Transverse colon (tissue), 4 donors: ENCODE data around the gene RPS2. TPM values are rescaled to one million over a fixed set of nuclear protein-coding genes. Genes with fewer than 3 reads are reported as not detected.

Source experiments
- DNase-seq: peaks from one replicate; pipeline ENCODE4 v3.0.0-alpha.2; 2019
- H3K27ac ChIP-seq, 4 donors: fragments of 200-600 bp; sonication (generic); 2 replicates each; pipeline ENCODE4 v1.5.1; 2016 to 2018; ENCODE audit warnings: inconsistent platforms in 4 of 4
- H3K27me3 ChIP-seq: fragments of 200-600 bp; sonication (generic); 2 replicates; pipeline ENCODE4 v1.5.1; 2017; ENCODE audit warnings: inconsistent platforms
- H3K36me3 ChIP-seq, 4 donors: fragments of 200-600 bp; sonication (generic); 2 replicates each; pipeline ENCODE4 v1.5.1; 2017 to 2019; ENCODE audit warnings: inconsistent platforms in 4 of 4
- H3K4me1 ChIP-seq, 4 donors: fragments of 200-600 bp; sonication (generic); 2 replicates each; pipeline ENCODE4 v1.5.1; 2017 to 2020; ENCODE audit warnings: inconsistent platforms in 4 of 4
- H3K4me3 ChIP-seq, 4 donors: fragments of 200-600 bp; sonication (generic); 1 replicate in 1 of 4; 2 replicates in 3 of 4; pipeline versions ENCODE4 v1.5.1 to v1.6.1; 2017 to 2019; ENCODE audit warnings: inconsistent platforms in 4 of 4
- H3K9me3 ChIP-seq, 2 donors: fragments of 200-600 bp; sonication (generic); 2 replicates each; pipeline ENCODE4 v1.5.1; 2017 to 2019; ENCODE audit warnings: inconsistent platforms in 2 of 2
- EP300 ChIP-seq: sonication (generic); formaldehyde crosslinking; IDR thresholded peaks from one replicate; pipeline ENCODE4 v1.6.1; 2017; ENCODE audit warnings: antibody characterized with exemption, low read depth
- POLR2A ChIP-seq: fragments of 450-650 bp; IDR thresholded peaks from one replicate; pipeline ENCODE4 v1.6.1; 2016; ENCODE audit warnings: antibody characterized with exemption, mild to moderate bottlenecking, moderate library complexity
- POLR2AphosphoS5 ChIP-seq, 3 donors: sonication (generic); formaldehyde crosslinking; IDR thresholded peaks; one replicate each; pipeline ENCODE4 v1.6.1; 2016; ENCODE audit warnings: antibody characterized with exemption in 3 of 3
- WGBS, 2 donors: methylation state at CpG; one replicate each; pipeline ENCODE4 v1.1.5; 2018; ENCODE audit warnings: low coverage in 1 of 2; 5-methylcytosine and 5-hydroxymethylcytosine counted together
- in situ Hi-C, 4 donors: fragments of 200-750 bp; cut with MboI; loops; one replicate each; pipeline versions ENCODE4 v1.15.0 to v1.15.1; 2017; ENCODE audit warnings: low sequenced_read_pairs in 3 of 4, low pct_ligation_motif_present in 1 of 4, low pct_unique_long_range_greater_than_20kb in 1 of 4
- intact Hi-C: fragments of 100-400 bp; cut with DNase I; formaldehyde crosslinking; loops from one replicate; pipeline ENCODE4 v1.15.1; 2023; ENCODE audit warnings: low total_unique reads
- total RNA-seq, 4 donors: library from RNA; depleted of rRNA; stranded (reverse); fragments of >200 nt; gene quantifications; one replicate each; pipeline ENCODE4 v1.1.0, GENCODE V29; 2016
- TF ChIP-seq, protein P1 (sequence below), 5 experiments: fragments of 200-600 bp in 3 of 5; fragments of 450-650 bp in 2 of 5; sonication (generic) in 3 of 5; IDR thresholded peaks; 1 replicate in 2 of 5; 2 replicates in 3 of 5; pipeline ENCODE4 v1.5.1; 2016 to 2017; ENCODE audit warnings: antibody characterized with exemption in 5 of 5, inconsistent platforms in 3 of 5, mild to moderate bottlenecking in 2 of 5, moderate library complexity in 1 of 5

RPS2 gene
- total RNA-seq, 4 donors from 2014 or later = 896 to 2,085 (median 1,613) TPM

DNA sequence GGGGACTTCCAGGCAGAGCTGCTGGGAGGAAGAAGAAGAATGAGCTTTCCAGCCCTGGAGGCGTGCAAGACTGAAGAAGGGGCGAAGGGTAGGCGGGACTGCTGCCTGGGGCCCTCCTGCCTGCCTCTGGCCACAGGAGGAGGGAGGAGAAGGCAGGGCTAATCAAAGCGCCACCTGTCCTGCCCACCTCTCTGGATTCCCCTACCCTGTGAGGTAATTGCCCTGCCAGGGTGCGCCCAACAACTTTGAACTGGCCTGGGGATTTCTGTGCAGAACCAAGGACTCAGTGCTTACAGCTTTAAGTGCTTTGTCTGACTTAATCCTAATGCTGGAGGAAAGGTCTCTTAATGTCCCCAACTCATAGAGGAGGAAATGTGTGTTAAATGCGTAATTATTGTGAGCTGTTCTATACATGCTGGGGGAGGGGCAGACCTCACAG is 16.8 kb upstream of the RPS2 start, which contains the start of gene NOXO1:
Gene NOXO1 (minus strand): TSS at position 72 of the 439 bp plus-strand sequence. CDS start 290 bp downstream, outside the sequence.
- H3K4me3 ChIP-seq = peak within 1 kb of the TSS in 3 of 4 donors; percentile 4 to 47 (median 39)
- H3K4me1 ChIP-seq = peaks cover 22 to 66% (median 60%) of the 10 kb centered on the region in 4 donors
- in situ Hi-C loops = no loop called here
- peak within 1 kb of the TSS; percentile 91 to 95 (median 93) for H3K27ac ChIP-seq
- H3K27me3 ChIP-seq = peaks cover 44% of the 10 kb centered on the region
- intact Hi-C loops = loop anchor here (10.0 kb wide), 1 partner anchor 683 kb away; no protein-coding TSS in a partner anchor
- TF ChIP-seq POLR2A (peak; percentile 86), POLR2AphosphoS5 (IDR thresholded peaks at IDR 0.05) (peak; percentile 53 to 84 (median 66)), EP300 (no peak)
- DNase-seq = peak; percentile 80
- H3K9me3 ChIP-seq = no peaks in the 10 kb centered on the region
- 0 to 13% methylated on average over 1 to 6 of the region's 6 CpGs for WGBS, 2 donors
- H3K36me3 ChIP-seq = peaks cover 0 to 18% (median 2%) of the 10 kb centered on the region in 4 donors

DNA sequence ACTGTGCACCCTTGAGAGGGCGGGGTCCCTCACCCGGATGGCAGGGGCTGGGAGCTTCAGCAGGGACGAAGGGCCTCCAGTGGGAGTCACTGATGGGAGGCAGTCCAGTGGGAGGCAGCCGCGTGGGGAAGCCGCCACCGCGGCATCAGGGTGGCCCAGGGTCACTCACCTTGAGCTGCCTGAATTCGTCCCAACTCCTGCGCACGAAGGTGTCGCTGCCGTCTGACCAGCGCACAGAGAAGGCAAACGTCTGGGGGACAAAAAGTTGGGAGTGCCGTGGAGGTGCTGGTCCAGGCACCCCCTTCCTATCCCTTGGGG is 16.1 kb upstream of the RPS2 start:
- H3K27ac ChIP-seq = peak overlapping the region; percentile 91 to 95 (median 93)

DNA sequence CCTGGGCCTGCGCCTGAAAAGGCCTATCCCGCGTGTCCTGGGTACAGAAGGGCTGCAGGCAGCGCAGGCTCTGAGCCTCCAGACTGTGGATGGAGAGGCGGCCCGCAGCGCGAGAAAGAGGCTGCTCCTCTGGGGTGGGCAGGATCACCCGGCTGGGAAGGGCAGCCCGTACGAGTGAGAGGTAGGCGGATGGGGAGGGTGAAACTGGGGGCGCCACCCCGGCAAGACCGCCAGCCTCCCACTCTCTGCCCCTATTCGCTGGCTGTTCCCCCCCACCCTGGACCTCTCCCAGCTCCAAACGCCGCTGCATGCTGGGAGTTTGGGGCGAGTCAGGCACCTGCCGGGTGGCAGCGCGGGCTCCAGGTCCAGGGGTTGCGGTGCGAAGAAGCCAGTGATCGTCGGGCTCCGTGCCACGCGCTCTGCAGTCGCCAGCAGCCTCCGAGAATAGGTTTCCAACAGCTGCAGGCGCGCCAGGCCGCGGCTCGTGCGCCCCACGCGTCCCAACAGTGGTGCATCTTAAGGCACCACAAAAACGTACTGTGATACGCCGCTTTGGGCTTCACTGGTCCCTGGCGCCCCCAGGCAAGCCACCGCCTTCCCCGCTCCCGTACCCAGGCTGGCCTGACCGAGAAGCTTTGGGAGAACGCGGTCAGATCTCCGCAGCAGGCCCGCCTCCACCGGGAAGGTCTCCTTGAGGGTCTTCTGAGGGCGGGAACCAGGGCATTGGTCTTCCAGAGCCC is 15.6 kb upstream of the RPS2 start:
- DNase-seq = no peak
- intact Hi-C loops (loop anchor here (10.0 kb wide), 1 partner anchor 685 kb away; no protein-coding TSS in a partner anchor), in situ Hi-C loops (no loop called here)
- TF ChIP-seq POLR2A (peak; percentile 16), EP300 (no peak), POLR2AphosphoS5 (IDR thresholded peaks at IDR 0.05) (peak in 1 of 3 donors; percentile 26)
- TF ChIP-seq, protein P1, sequence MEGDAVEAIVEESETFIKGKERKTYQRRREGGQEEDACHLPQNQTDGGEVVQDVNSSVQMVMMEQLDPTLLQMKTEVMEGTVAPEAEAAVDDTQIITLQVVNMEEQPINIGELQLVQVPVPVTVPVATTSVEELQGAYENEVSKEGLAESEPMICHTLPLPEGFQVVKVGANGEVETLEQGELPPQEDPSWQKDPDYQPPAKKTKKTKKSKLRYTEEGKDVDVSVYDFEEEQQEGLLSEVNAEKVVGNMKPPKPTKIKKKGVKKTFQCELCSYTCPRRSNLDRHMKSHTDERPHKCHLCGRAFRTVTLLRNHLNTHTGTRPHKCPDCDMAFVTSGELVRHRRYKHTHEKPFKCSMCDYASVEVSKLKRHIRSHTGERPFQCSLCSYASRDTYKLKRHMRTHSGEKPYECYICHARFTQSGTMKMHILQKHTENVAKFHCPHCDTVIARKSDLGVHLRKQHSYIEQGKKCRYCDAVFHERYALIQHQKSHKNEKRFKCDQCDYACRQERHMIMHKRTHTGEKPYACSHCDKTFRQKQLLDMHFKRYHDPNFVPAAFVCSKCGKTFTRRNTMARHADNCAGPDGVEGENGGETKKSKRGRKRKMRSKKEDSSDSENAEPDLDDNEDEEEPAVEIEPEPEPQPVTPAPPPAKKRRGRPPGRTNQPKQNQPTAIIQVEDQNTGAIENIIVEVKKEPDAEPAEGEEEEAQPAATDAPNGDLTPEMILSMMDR (IDR thresholded peaks at IDR 0.05) = no peak
- Histone ChIP-seq H3K27ac (peak overlapping the region; percentile 91 to 95 (median 93)), H3K27me3 (peaks cover 44% of the 10 kb centered on the region), H3K36me3 (peaks cover 0 to 12% (median 7%) of the 10 kb centered on the region in 4 donors), H3K4me1 (peaks cover 13 to 56% (median 48%) of the 10 kb centered on the region in 4 donors), H3K9me3 (no peaks in the 10 kb centered on the region), H3K4me3 (peak overlapping the region in 3 of 4 donors; percentile 4 to 47 (median 39))
- 10% methylated on average over 48 of the region's 53 CpGs; no CpG with 5 or more reads in 1 of the 2 donors for WGBS, 2 donors

More for the DNA sequence above, 16.1 kb upstream of the RPS2 start:
- peaks cover 0 to 12% (median 4%) of the 10 kb centered on the region in 4 donors for H3K36me3 ChIP-seq
- in situ Hi-C loops = no loop called here
- intact Hi-C loops = loop anchor here (10.0 kb wide), 1 partner anchor 684 kb away; no protein-coding TSS in a partner anchor
- no peaks in the 10 kb centered on the region for H3K9me3 ChIP-seq
- WGBS, 2 donors = 21% methylated on average over 14 of the region's 16 CpGs; no CpG with 5 or more reads in 1 of the 2 donors
- DNase-seq = no peak
- TF ChIP-seq EP300 = no peak
- TF ChIP-seq, protein P1 (IDR thresholded peaks at IDR 0.05) = no peak
- TF ChIP-seq POLR2AphosphoS5 (IDR thresholded peaks at IDR 0.05) = no peak
- no peak for TF ChIP-seq POLR2A
- peaks cover 17 to 62% (median 54%) of the 10 kb centered on the region in 4 donors for H3K4me1 ChIP-seq
- H3K27me3 ChIP-seq = peaks cover 44% of the 10 kb centered on the region
- peak overlapping the region in 3 of 4 donors; percentile 4 to 47 (median 39) for H3K4me3 ChIP-seq

DNA sequence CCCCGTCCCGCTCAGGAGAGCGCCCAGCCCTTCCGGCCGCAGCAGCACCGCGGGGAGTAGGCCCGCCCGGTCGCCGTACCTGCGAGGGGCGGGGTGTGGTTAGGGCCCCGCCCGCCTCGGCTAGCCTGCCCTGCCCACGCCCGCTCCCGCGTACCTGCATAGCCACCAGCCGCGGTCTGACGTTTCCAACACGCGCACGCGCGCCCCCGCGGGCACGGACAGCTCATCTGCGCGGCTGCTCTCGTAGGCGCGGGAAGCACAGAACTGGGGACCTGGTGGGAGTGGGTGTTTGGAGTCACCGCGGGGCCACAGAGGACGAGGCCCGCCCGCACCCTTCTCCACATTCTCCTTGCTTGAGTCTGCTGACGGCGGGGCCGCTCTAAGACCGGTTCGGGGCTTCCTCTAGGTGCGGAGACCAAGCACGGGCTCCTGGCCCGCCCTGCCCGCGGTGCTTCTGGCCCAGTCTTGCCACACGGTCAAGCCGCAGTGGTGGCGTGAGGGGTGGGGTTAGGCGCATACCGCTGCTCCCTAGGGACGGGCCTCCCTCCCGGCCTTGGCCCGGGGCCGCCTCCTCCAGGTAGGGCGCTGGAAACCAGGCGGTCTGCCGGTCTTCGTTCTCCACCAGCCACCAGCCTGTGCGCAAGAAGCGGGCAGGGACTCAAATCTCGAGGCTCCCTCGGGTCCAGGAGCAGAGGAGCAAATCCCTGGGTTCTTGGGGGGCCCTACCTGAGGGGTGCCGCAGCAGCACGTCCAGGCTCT is 14.8 kb upstream of the RPS2 start:
- peak; percentile 92 for DNase-seq
- Histone ChIP-seq H3K4me3 (peak overlapping the region in 3 of 4 donors; percentile 36 to 47 (median 39)), H3K27me3 (peaks cover 44% of the 10 kb centered on the region), H3K36me3 (peaks cover 0 to 12% (median 7%) of the 10 kb centered on the region in 4 donors), H3K9me3 (no peaks in the 10 kb centered on the region), H3K27ac (peak overlapping the region; percentile 91 to 95 (median 93)), H3K4me1 (peaks cover 7 to 49% (median 42%) of the 10 kb centered on the region in 4 donors)
- 35% methylated on average over 58 of the region's 70 CpGs; no CpG with 5 or more reads in 1 of the 2 donors for WGBS, 2 donors
- peak; percentile 91 for TF ChIP-seq POLR2A
- TF ChIP-seq EP300 = no peak
- TF ChIP-seq POLR2AphosphoS5 (IDR thresholded peaks at IDR 0.05) = peak; percentile 22 to 92 (median 92)
- TF ChIP-seq, protein P1 (IDR thresholded peaks at IDR 0.05) = no peak
- intact Hi-C loops (loop anchor here (10.0 kb wide), 1 partner anchor 685 kb away; no protein-coding TSS in a partner anchor), in situ Hi-C loops (no loop called here)
